CD14-positive monocyte (primary cell): Measurements from ENCODE around the gene FOXP1. TPM values are rescaled to one million over a fixed set of nuclear protein-coding genes. Genes with fewer than 3 reads are reported as not detected.

Experiments used
- DNase-seq, 3 donors: peaks; one replicate each; pipeline ENCODE4 v3.0.0-alpha.2; 2011 to 2022
- H2AFZ ChIP-seq: 2 replicates; pipeline ENCODE4 v1.6.0; 2012; ENCODE audit warnings: mild to moderate bottlenecking, low read depth, low read length, inconsistent platforms; ENCODE audit not compliant: insufficient read depth, poor library complexity, severe bottlenecking
- H3K27ac ChIP-seq, 2 donors: 1 replicate in 1 of 2; 2 replicates in 1 of 2; pipeline ENCODE4 v1.5.1; 2012 to 2013; ENCODE audit warnings: low read length in 2 of 2, control low read depth in 1 of 2, inconsistent platforms in 1 of 2, low read depth in 1 of 2, mild to moderate bottlenecking in 1 of 2
- H3K27me3 ChIP-seq, 2 donors: one replicate each; pipeline versions ENCODE4 v1.6.0 to v1.6.1; 2011 to 2013; ENCODE audit warnings: low read length in 2 of 2; ENCODE audit not compliant: control insufficient read depth in 2 of 2, insufficient read depth in 2 of 2
- H3K36me3 ChIP-seq, 2 donors: replicated peaks in 1 of 2; 1 replicate in 1 of 2; 2 replicates in 1 of 2; pipeline versions ENCODE4 v1.5.1 to v1.6.1; 2012 to 2013; ENCODE audit warnings: low read length in 2 of 2, control low read depth in 1 of 2, inconsistent platforms in 1 of 2, mild to moderate bottlenecking in 1 of 2; ENCODE audit not compliant: insufficient read depth in 2 of 2, control insufficient read depth in 1 of 2
- H3K4me1 ChIP-seq, 2 donors: 1 replicate in 1 of 2; 2 replicates in 1 of 2; pipeline versions ENCODE4 v1.5.1 to v1.6.1; 2012 to 2013; ENCODE audit warnings: low read length in 2 of 2, control low read depth in 1 of 2, inconsistent platforms in 1 of 2, mild to moderate bottlenecking in 1 of 2, moderate library complexity in 1 of 2; ENCODE audit not compliant: insufficient read depth in 2 of 2, control insufficient read depth in 1 of 2
- H3K4me2 ChIP-seq: replicated peaks from 2 replicates; pipeline ENCODE3; 2012; ENCODE audit warnings: low read length, moderate library complexity, mild to moderate bottlenecking; ENCODE audit not compliant: poor library complexity, severe bottlenecking; ENCODE audit errors: extremely low read depth
- H3K4me3 ChIP-seq, 3 experiments: fragments of 200-600 bp in 1 of 3; sonication (generic) in 1 of 3; replicated peaks in 1 of 3; 1 replicate in 2 of 3; 2 replicates in 1 of 3; pipeline ENCODE4 v1.5.1; 2011 to 2013; ENCODE audit warnings: low read length in 3 of 3, mild to moderate bottlenecking in 3 of 3, control low read depth in 2 of 3, low read depth in 2 of 3, inconsistent platforms in 1 of 3, moderate library complexity in 1 of 3
- H3K79me2 ChIP-seq: 2 replicates; pipeline ENCODE4 v1.6.0; 2012; ENCODE audit warnings: mild to moderate bottlenecking, control low read depth, inconsistent platforms, low read length, moderate library complexity; ENCODE audit not compliant: insufficient read depth
- H3K9ac ChIP-seq: 2 replicates; pipeline ENCODE4 v1.6.0; 2017; ENCODE audit warnings: low read length, mild to moderate bottlenecking; ENCODE audit not compliant: insufficient read depth, poor library complexity, severe bottlenecking
- H3K9me3 ChIP-seq, 2 donors: replicated peaks in 1 of 2; 1 replicate in 1 of 2; 2 replicates in 1 of 2; pipeline versions ENCODE4 v1.5.1 to v1.6.1; 2012 to 2013; ENCODE audit warnings: low read length in 2 of 2, control low read depth in 1 of 2; ENCODE audit not compliant: control insufficient read depth in 1 of 2, insufficient read depth in 1 of 2
- H4K20me1 ChIP-seq: 2 replicates; pipeline ENCODE4 v1.6.0; 2012; ENCODE audit warnings: mild to moderate bottlenecking, low read length, control low read depth, moderate library complexity; ENCODE audit not compliant: insufficient read depth
- H3K27ac Mint-ChIP-seq, 7 donors: one replicate each; pipeline ENCODE4 v1.8.0; 2020; ENCODE audit warnings: mild to moderate bottlenecking in 7 of 7, mixed read lengths in 7 of 7, moderate library complexity in 6 of 7, inconsistent platforms in 2 of 7
- H3K27me3 Mint-ChIP-seq, 3 donors: one replicate each; pipeline ENCODE4 v1.8.0; 2021 to 2022; ENCODE audit warnings: low read depth in 3 of 3, mild to moderate bottlenecking in 3 of 3, mixed read lengths in 3 of 3, moderate library complexity in 3 of 3, inconsistent platforms in 1 of 3
- H3K36me3 Mint-ChIP-seq, 2 donors: one replicate each; pipeline ENCODE4 v1.8.0; 2020; ENCODE audit warnings: mixed read lengths in 2 of 2, inconsistent platforms in 1 of 2, mild to moderate bottlenecking in 1 of 2
- H3K4me1 Mint-ChIP-seq: one replicate; pipeline ENCODE4 v1.8.0; 2020; ENCODE audit warnings: mild to moderate bottlenecking, mixed read lengths
- H3K4me3 Mint-ChIP-seq, 2 donors: one replicate each; pipeline ENCODE4 v1.8.0; 2020; ENCODE audit warnings: mild to moderate bottlenecking in 2 of 2, mixed read lengths in 2 of 2, moderate library complexity in 1 of 2
- H3K9me3 Mint-ChIP-seq, 7 donors: one replicate each; pipeline ENCODE4 v1.8.0; 2020 to 2022; ENCODE audit warnings: mixed read lengths in 7 of 7, mild to moderate bottlenecking in 6 of 7, moderate library complexity in 6 of 7, inconsistent platforms in 2 of 7
- WGBS: methylation state at CpG from one replicate; pipeline ENCODE4 v1.1.5; 2013; ENCODE audit warnings: missing lambda C conversion rate; ENCODE audit not compliant: insufficient coverage; 5-methylcytosine and 5-hydroxymethylcytosine counted together
- intact Hi-C, 2 donors: fragments of 100-400 bp; cut with micrococcal nuclease; formaldehyde crosslinking; loops; one replicate each; pipeline versions ENCODE4 v1.15.0 to v1.15.1; 2023
- polyA plus RNA-seq, 3 donors: library from polyadenylated mRNA; depleted of rRNA in 1 of 3; unstranded in 2 of 3; stranded (reverse) in 1 of 3; fragments of 300-500 nt in 2 of 3; fragments of >200 nt in 1 of 3; fragmentation: Illumina TruSeq in 2 of 3; gene quantifications; 1 replicate in 2 of 3; 2 replicates in 1 of 3; pipeline ENCODE4 v1.2.3, GENCODE V29; 2012 to 2021
- TF ChIP-seq, protein P1 (sequence below): fragments of 200-600 bp; IDR thresholded peaks from one replicate; pipeline ENCODE4 v1.8.0; 2022; ENCODE audit warnings: antibody characterized with exemption, mild to moderate bottlenecking

FOXP1 gene
- polyA plus RNA-seq, 3 donors, result 25.7 to 42.6 (median 27.8) TPM

DNA sequence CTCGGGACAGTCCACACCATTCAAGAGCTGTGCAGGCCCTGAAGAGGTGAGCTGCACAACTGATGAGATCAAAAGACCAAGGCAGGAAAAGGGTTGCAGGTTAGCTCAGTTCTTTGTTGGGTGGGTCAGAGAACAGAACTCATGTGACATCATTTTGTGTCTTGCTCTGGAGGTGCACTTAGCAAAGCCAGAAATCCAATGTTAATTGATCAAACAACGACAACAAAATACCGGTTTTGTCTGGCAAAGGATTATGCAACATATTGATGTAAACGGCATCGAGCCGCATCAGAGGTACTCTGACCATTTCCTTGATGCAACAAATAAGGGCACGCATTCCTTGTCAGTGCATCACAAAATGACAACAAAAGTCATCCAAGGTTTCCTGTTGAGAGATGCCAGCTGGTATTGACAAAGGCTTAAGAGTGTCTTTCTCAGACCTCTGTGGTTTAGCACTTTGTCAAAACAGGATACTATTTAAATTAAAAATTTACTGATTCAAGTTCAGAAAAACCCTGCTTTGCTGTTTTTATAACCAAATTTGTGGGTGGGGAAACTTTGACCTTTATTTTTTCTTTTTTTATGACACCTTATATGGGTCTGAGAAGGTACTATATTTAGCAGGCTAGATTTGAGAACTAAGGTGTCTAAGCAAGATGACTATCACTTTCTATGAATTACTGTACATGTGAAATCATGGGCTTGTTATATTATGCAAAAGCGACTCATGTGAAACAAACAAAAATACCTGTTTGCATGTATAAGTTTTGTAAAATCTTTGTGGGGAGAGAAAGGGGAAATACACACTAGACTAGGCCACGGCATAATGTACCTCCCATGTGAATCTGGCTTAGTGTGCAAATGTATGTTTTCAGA is 496.1 kb downstream of the FOXP1 start:
- TF ChIP-seq, protein P1, sequence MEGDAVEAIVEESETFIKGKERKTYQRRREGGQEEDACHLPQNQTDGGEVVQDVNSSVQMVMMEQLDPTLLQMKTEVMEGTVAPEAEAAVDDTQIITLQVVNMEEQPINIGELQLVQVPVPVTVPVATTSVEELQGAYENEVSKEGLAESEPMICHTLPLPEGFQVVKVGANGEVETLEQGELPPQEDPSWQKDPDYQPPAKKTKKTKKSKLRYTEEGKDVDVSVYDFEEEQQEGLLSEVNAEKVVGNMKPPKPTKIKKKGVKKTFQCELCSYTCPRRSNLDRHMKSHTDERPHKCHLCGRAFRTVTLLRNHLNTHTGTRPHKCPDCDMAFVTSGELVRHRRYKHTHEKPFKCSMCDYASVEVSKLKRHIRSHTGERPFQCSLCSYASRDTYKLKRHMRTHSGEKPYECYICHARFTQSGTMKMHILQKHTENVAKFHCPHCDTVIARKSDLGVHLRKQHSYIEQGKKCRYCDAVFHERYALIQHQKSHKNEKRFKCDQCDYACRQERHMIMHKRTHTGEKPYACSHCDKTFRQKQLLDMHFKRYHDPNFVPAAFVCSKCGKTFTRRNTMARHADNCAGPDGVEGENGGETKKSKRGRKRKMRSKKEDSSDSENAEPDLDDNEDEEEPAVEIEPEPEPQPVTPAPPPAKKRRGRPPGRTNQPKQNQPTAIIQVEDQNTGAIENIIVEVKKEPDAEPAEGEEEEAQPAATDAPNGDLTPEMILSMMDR, result no peak
- peaks cover 9% of the 10 kb centered on the region for H3K79me2 ChIP-seq
- intact Hi-C loops, result no loop called here
- 89% methylated on average over 8 of the region's 9 CpGs for WGBS
- H3K4me3 ChIP-seq, result no peak overlapping the region
- H3K27me3 ChIP-seq, result no peaks in the 10 kb centered on the region
- no peak overlapping the region for H3K4me2 ChIP-seq
- no peaks in the 10 kb centered on the region for H3K36me3 ChIP-seq
- peaks cover 0 to 1% (median 0%) of the 10 kb centered on the region in 3 donors for H3K27me3 Mint-ChIP-seq
- no peaks in the 10 kb centered on the region for H3K4me1 ChIP-seq
- H3K9me3 Mint-ChIP-seq, result peaks cover 0 to 2% (median 0%) of the 10 kb centered on the region in 7 donors
- no peak for DNase-seq
- peaks cover 44% of the 10 kb centered on the region for H4K20me1 ChIP-seq
- no peak overlapping the region for H2AFZ ChIP-seq
- no peak overlapping the region for H3K27ac ChIP-seq
- peaks cover 2 to 11% of the 10 kb centered on the region in 2 donors for H3K36me3 Mint-ChIP-seq
- peaks cover 12% of the 10 kb centered on the region for H3K4me1 Mint-ChIP-seq
- peak overlapping the region in 1 of 7 donors; percentile 52 for H3K27ac Mint-ChIP-seq
- no peak overlapping the region for H3K9ac ChIP-seq
- H3K4me3 Mint-ChIP-seq, result no peak overlapping the region
- no peaks in the 10 kb centered on the region for H3K9me3 ChIP-seq

DNA sequence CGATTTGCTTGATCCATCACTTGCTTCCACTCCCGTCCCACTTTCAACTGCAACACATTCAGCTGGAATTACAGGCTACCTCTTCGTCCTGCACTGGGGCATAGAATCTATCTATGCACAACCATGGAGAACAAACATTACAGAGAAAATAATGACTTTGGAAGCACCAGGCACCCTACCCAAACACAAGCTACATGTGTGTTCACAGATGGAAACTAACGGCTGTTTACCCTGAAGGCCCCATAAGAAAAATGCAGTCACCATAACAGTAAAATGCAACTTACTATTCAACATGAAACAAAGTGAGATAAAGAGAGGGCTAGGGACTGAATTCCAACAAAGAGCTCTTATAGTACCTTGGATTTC is 496.8 kb downstream of the FOXP1 start:
- TF ChIP-seq, protein P1, result no peak
- no peak overlapping the region for H2AFZ ChIP-seq
- peaks cover 12% of the 10 kb centered on the region for H3K4me1 Mint-ChIP-seq
- WGBS, result 95% methylated on average over 3 of the region's 4 CpGs
- no peaks in the 10 kb centered on the region for H3K4me1 ChIP-seq
- H3K79me2 ChIP-seq, result peaks cover 9% of the 10 kb centered on the region
- H3K27me3 Mint-ChIP-seq, result no peaks in the 10 kb centered on the region
- H3K4me3 ChIP-seq, result no peak overlapping the region
- H3K9me3 ChIP-seq, result no peaks in the 10 kb centered on the region
- H3K36me3 Mint-ChIP-seq, result peaks cover 0 to 11% of the 10 kb centered on the region in 2 donors
- no peaks in the 10 kb centered on the region for H3K36me3 ChIP-seq
- intact Hi-C loops, result no loop called here
- H4K20me1 ChIP-seq, result peaks cover 44% of the 10 kb centered on the region
- H3K27me3 ChIP-seq, result no peaks in the 10 kb centered on the region
- no peak overlapping the region for H3K9ac ChIP-seq
- no peak overlapping the region for H3K4me2 ChIP-seq
- no peak for DNase-seq
- H3K27ac Mint-ChIP-seq, result peak overlapping the region in 3 of 7 donors; percentile 7 to 68 (median 43)
- H3K4me3 Mint-ChIP-seq, result no peak overlapping the region
- no peak overlapping the region for H3K27ac ChIP-seq
- H3K9me3 Mint-ChIP-seq, result peaks cover 0 to 2% (median 0%) of the 10 kb centered on the region in 7 donors
